Activated naive CD8-positive, alpha-beta T cell treated with anti-CD3 and anti-CD28 coated beads for 36 hours (primary cell): ENCODE data around the gene TLR2. TPM values are rescaled to one million over a fixed set of nuclear protein-coding genes. Genes with fewer than 3 reads are reported as not detected.

Source experiments
- DNase-seq: peaks from one replicate; pipeline ENCODE4 v3.0.0; 2021
- H3K27ac Mint-ChIP-seq: one replicate; pipeline ENCODE4 v1.8.0; 2022; ENCODE audit warnings: mild to moderate bottlenecking, moderate library complexity, mixed read lengths
- H3K27me3 Mint-ChIP-seq: one replicate; pipeline ENCODE4 v1.8.0; 2022; ENCODE audit warnings: mild to moderate bottlenecking, mixed read lengths
- H3K36me3 Mint-ChIP-seq: one replicate; pipeline ENCODE4 v1.8.0; 2021; ENCODE audit warnings: mild to moderate bottlenecking, mixed read lengths
- H3K4me1 Mint-ChIP-seq: one replicate; pipeline ENCODE4 v1.8.0; 2021; ENCODE audit warnings: mixed read lengths
- H3K4me3 Mint-ChIP-seq: one replicate; pipeline ENCODE4 v1.8.0; 2022; ENCODE audit warnings: mild to moderate bottlenecking, moderate library complexity, mixed read lengths
- H3K9me3 Mint-ChIP-seq: one replicate; pipeline ENCODE4 v1.8.0; 2022; ENCODE audit warnings: mixed read lengths
- total RNA-seq, 2 experiments: library from RNA; stranded (reverse); gene quantifications; one replicate each; pipeline ENCODE4 v1.2.3, GENCODE V29; 2021

The TLR2 gene
- total RNA-seq, 2 experiments from 2014 or later = 1.1 to 1.2 TPM

- Mint-ChIP-seq H3K27ac (no peak overlapping the region), H3K4me3 (peak overlapping the region; percentile 77), H3K36me3 (peaks cover 17% of the 10 kb centered on the region), H3K4me1 (peaks cover 9% of the 10 kb centered on the region), H3K27me3 (peaks cover 28% of the 10 kb centered on the region), H3K9me3 (peaks cover 16% of the 10 kb centered on the region)
- peak; percentile 2 for DNase-seq
These were observed 891 bp downstream of the TLR2 start for GRCh38 chr4:153684971-153685371.

GRCh38 chr4:153704522-153704921 lies 20.4 kb downstream of the TLR2 start:
- Mint-ChIP-seq H3K27me3 (no peaks in the 10 kb centered on the region), H3K4me1 (peaks cover 6% of the 10 kb centered on the region), H3K9me3 (no peaks in the 10 kb centered on the region), H3K4me3 (no peak overlapping the region), H3K36me3 (no peaks in the 10 kb centered on the region), H3K27ac (no peak overlapping the region)
- no peak for DNase-seq

GRCh38 chr4:153705743-153706468 lies 21.8 kb downstream of the TLR2 start:
- H3K27me3 Mint-ChIP-seq = no peaks in the 10 kb centered on the region
- no peaks in the 10 kb centered on the region for H3K36me3 Mint-ChIP-seq
- H3K4me3 Mint-ChIP-seq = no peak overlapping the region
- no peaks in the 10 kb centered on the region for H3K9me3 Mint-ChIP-seq
- no peak overlapping the region for H3K27ac Mint-ChIP-seq
- DNase-seq = no peak
- H3K4me1 Mint-ChIP-seq = peaks cover 6% of the 10 kb centered on the region

GRCh38 chr4:153706519-153706918 lies 22.4 kb downstream of the TLR2 start:
- no peaks in the 10 kb centered on the region for H3K27me3 Mint-ChIP-seq
- H3K36me3 Mint-ChIP-seq = no peaks in the 10 kb centered on the region
- H3K4me1 Mint-ChIP-seq = peaks cover 6% of the 10 kb centered on the region
- no peaks in the 10 kb centered on the region for H3K9me3 Mint-ChIP-seq
- no peak overlapping the region for H3K4me3 Mint-ChIP-seq
- H3K27ac Mint-ChIP-seq = no peak overlapping the region
- DNase-seq = no peak

GRCh38 chr4:153710681-153711080 lies 26.6 kb downstream of the TLR2 start:
- no peaks in the 10 kb centered on the region for H3K9me3 Mint-ChIP-seq
- H3K36me3 Mint-ChIP-seq = no peaks in the 10 kb centered on the region
- H3K27ac Mint-ChIP-seq = no peak overlapping the region
- peaks cover 5% of the 10 kb centered on the region for H3K27me3 Mint-ChIP-seq
- peaks cover 12% of the 10 kb centered on the region for H3K4me1 Mint-ChIP-seq
- no peak overlapping the region for H3K4me3 Mint-ChIP-seq
- no peak for DNase-seq

GRCh38 chr4:153713866-153714646 lies 30.0 kb downstream of the TLR2 start:
- no peaks in the 10 kb centered on the region for H3K36me3 Mint-ChIP-seq
- H3K4me1 Mint-ChIP-seq = peaks cover 6% of the 10 kb centered on the region
- no peak overlapping the region for H3K4me3 Mint-ChIP-seq
- DNase-seq = no peak
- peaks cover 8% of the 10 kb centered on the region for H3K27me3 Mint-ChIP-seq
- peaks cover 4% of the 10 kb centered on the region for H3K9me3 Mint-ChIP-seq
- H3K27ac Mint-ChIP-seq = no peak overlapping the region

- DNase-seq = no peak
- Mint-ChIP-seq H3K27ac (no peak overlapping the region), H3K4me3 (no peak overlapping the region), H3K36me3 (no peaks in the 10 kb centered on the region), H3K4me1 (no peaks in the 10 kb centered on the region), H3K9me3 (peaks cover 4% of the 10 kb centered on the region), H3K27me3 (peaks cover 6% of the 10 kb centered on the region)
These were observed 38.0 kb downstream of the TLR2 start for GRCh38 chr4:153722036-153722435.

- DNase-seq = no peak
These were observed 40.5 kb downstream of the TLR2 start for GRCh38 chr4:153724606-153725005.

GRCh38 chr4:153725136-153725830 lies 41.2 kb downstream of the TLR2 start:
- no peak overlapping the region for H3K4me3 Mint-ChIP-seq
- no peaks in the 10 kb centered on the region for H3K4me1 Mint-ChIP-seq
- no peaks in the 10 kb centered on the region for H3K9me3 Mint-ChIP-seq

More at GRCh38 chr4:153724606-153725005, 40.5 kb downstream of the TLR2 start:
- Mint-ChIP-seq H3K36me3 (no peaks in the 10 kb centered on the region), H3K27me3 (peaks cover 3% of the 10 kb centered on the region), H3K4me3 (no peak overlapping the region), H3K4me1 (no peaks in the 10 kb centered on the region), H3K27ac (no peak overlapping the region), H3K9me3 (no peaks in the 10 kb centered on the region)

GRCh38 chr4:153725831-153726154 lies 41.7 kb downstream of the TLR2 start:
- no peak for DNase-seq
- H3K36me3 Mint-ChIP-seq = no peaks in the 10 kb centered on the region
- H3K4me1 Mint-ChIP-seq = no peaks in the 10 kb centered on the region
- no peak overlapping the region for H3K4me3 Mint-ChIP-seq
- H3K27ac Mint-ChIP-seq = no peak overlapping the region
- no peaks in the 10 kb centered on the region for H3K9me3 Mint-ChIP-seq
- H3K27me3 Mint-ChIP-seq = peaks cover 3% of the 10 kb centered on the region

More at GRCh38 chr4:153725136-153725830, 41.2 kb downstream of the TLR2 start:
- Mint-ChIP-seq H3K36me3 (no peaks in the 10 kb centered on the region), H3K27me3 (peaks cover 3% of the 10 kb centered on the region), H3K27ac (no peak overlapping the region)
- no peak for DNase-seq

GRCh38 chr4:153728151-153728550 lies 44.1 kb downstream of the TLR2 start:
- Mint-ChIP-seq H3K4me1 (no peaks in the 10 kb centered on the region), H3K4me3 (no peak overlapping the region), H3K27me3 (peaks cover 2% of the 10 kb centered on the region)

GRCh38 chr4:153728660-153729059 lies 44.6 kb downstream of the TLR2 start:
- H3K4me1 Mint-ChIP-seq = peaks cover 3% of the 10 kb centered on the region

More at GRCh38 chr4:153728151-153728550, 44.1 kb downstream of the TLR2 start:
- Mint-ChIP-seq H3K9me3 (no peaks in the 10 kb centered on the region), H3K27ac (no peak overlapping the region), H3K36me3 (no peaks in the 10 kb centered on the region)
- no peak for DNase-seq

GRCh38 chr4:153729895-153730294 lies 45.8 kb downstream of the TLR2 start:
- H3K27me3 Mint-ChIP-seq = no peaks in the 10 kb centered on the region
- no peak overlapping the region for H3K4me3 Mint-ChIP-seq
- H3K9me3 Mint-ChIP-seq = no peaks in the 10 kb centered on the region
- no peak overlapping the region for H3K27ac Mint-ChIP-seq
- H3K36me3 Mint-ChIP-seq = no peaks in the 10 kb centered on the region
- no peak for DNase-seq
- peaks cover 4% of the 10 kb centered on the region for H3K4me1 Mint-ChIP-seq

More at GRCh38 chr4:153728660-153729059, 44.6 kb downstream of the TLR2 start:
- H3K9me3 Mint-ChIP-seq = no peaks in the 10 kb centered on the region
- no peak overlapping the region for H3K27ac Mint-ChIP-seq
- H3K4me3 Mint-ChIP-seq = no peak overlapping the region
- DNase-seq = no peak
- H3K27me3 Mint-ChIP-seq = no peaks in the 10 kb centered on the region
- no peaks in the 10 kb centered on the region for H3K36me3 Mint-ChIP-seq

- Mint-ChIP-seq H3K27me3 (no peaks in the 10 kb centered on the region), H3K36me3 (no peaks in the 10 kb centered on the region), H3K9me3 (no peaks in the 10 kb centered on the region), H3K4me1 (peaks cover 4% of the 10 kb centered on the region), H3K27ac (no peak overlapping the region), H3K4me3 (no peak overlapping the region)
- no peak for DNase-seq
These were observed 47.2 kb downstream of the TLR2 start for GRCh38 chr4:153731239-153731638.

GRCh38 chr4:153733751-153734448 lies 49.8 kb downstream of the TLR2 start:
- H3K9me3 Mint-ChIP-seq = no peaks in the 10 kb centered on the region
- no peak overlapping the region for H3K4me3 Mint-ChIP-seq
- no peak overlapping the region for H3K27ac Mint-ChIP-seq
- no peaks in the 10 kb centered on the region for H3K36me3 Mint-ChIP-seq
- no peak for DNase-seq
- peaks cover 4% of the 10 kb centered on the region for H3K4me1 Mint-ChIP-seq
- no peaks in the 10 kb centered on the region for H3K27me3 Mint-ChIP-seq
